AG09309 (cell line): ENCODE data around the gene NDFIP2.

ENCODE experiments used
- DNase-seq: peaks from one replicate; pipeline ENCODE4 v3.0.0-alpha.2; 2010; ENCODE audit warnings: low read depth
- H3K4me3 ChIP-seq: 2 replicates; pipeline ENCODE4 v1.5.1; 2011; ENCODE audit warnings: mild to moderate bottlenecking, low read depth, low read length, moderate library complexity; ENCODE audit not compliant: control insufficient read depth
- TF ChIP-seq, protein P1 (sequence below): IDR thresholded peaks from 2 replicates; pipeline ENCODE4 v1.5.1; 2011; ENCODE audit warnings: mild to moderate bottlenecking, low read depth, low read length, inconsistent platforms; ENCODE audit not compliant: insufficient read depth, control insufficient read depth; ENCODE audit errors: missing control alignments

NDFIP2 gene

DNA sequence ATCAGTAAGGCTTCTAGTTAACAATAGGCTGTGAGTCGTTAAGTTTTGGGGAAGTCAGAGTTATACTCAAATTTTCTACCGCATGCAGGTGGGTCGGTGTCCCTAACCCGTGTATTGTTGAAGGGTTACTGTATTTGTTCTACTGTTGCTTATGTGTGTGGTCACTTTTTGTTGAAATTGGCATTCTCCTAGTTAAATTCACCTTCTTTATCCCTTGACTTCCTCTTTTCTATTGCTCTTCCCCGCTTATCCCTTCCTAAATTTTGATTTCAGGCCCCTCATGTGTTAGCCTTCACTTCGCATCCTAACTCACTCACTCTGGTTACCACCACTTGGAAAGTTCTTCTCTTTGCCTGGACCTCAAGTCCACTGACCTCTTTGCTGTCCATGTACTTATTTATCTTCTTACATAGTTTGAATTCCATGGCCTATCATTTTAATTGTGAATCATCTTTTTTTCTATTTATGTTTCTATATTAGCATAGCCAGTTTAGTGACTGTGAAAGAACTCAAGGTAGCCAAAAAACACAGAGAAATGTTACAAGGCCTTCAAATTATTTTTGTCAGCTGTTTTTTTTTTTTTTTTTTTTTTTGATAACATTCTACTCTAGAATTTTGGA is 52.9 kb downstream of the NDFIP2 start:
- DNase-seq, result no peak
- TF ChIP-seq, protein P1, sequence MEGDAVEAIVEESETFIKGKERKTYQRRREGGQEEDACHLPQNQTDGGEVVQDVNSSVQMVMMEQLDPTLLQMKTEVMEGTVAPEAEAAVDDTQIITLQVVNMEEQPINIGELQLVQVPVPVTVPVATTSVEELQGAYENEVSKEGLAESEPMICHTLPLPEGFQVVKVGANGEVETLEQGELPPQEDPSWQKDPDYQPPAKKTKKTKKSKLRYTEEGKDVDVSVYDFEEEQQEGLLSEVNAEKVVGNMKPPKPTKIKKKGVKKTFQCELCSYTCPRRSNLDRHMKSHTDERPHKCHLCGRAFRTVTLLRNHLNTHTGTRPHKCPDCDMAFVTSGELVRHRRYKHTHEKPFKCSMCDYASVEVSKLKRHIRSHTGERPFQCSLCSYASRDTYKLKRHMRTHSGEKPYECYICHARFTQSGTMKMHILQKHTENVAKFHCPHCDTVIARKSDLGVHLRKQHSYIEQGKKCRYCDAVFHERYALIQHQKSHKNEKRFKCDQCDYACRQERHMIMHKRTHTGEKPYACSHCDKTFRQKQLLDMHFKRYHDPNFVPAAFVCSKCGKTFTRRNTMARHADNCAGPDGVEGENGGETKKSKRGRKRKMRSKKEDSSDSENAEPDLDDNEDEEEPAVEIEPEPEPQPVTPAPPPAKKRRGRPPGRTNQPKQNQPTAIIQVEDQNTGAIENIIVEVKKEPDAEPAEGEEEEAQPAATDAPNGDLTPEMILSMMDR, result no peak
- no peak overlapping the region for H3K4me3 ChIP-seq

DNA sequence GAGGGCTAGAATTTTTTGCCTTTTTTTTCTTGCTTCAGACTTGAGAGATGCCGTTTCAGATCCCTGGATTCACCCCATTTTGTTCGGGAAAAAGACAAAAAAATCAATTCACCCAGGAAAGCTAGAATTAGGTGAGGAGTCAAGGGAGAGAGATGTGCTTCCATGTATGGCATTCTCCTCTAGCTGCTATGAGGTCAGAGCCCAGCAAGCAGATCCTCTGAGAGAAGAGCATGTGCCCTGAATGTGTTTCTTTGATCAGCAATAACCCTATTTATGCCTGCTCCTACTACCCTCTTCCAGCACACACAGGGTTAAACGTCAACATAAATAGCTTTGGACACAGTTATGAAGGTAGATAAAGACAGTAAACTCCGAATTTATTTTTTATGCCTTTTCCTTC is 53.6 kb downstream of the NDFIP2 start:
- TF ChIP-seq, protein P1, result no peak
- no peak for DNase-seq
- no peak overlapping the region for H3K4me3 ChIP-seq

DNA sequence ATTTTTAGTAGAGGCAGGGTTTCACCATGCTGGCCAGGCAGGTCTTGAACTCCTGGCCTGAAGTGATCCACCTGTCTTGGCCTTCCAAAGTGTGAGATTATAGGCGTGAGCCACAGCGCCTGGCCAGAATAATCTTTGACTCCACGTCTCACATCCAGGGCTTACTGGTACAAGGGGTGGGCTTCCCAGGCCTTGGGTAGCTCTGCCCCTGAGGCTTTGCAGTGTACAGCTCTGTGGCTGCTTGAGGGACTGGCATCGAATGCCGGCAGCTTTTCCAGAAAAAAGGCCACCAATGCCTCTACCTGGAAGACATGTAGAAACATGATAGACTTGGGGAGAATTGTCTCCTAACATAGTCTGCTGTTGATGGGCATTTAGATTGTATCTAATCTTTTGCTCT is 57.8 kb downstream of the NDFIP2 start:
- TF ChIP-seq, protein P1, result no peak
- no peak for DNase-seq
- H3K4me3 ChIP-seq, result no peak overlapping the region

DNA sequence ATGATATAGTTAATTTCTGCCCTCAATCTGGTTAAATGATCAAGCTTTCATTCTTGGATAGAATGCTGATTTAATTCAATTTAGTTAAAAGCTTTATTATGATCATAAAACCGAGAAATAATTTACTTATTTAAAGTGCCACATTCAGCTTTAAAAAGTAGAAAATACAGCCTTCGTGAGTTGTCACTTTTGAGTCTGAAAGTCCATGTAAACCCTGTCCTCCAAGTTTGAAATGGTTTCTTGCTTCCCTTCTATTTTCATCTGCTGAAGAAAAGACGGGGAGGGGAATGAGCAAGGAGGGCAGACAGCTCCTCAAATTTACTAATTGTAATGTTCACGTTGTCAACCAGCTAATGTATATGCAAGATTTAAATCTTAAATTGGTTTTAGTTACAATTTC is 59.5 kb downstream of the NDFIP2 start:
- H3K4me3 ChIP-seq, result no peak overlapping the region
- TF ChIP-seq, protein P1, result no peak
- no peak for DNase-seq

DNA sequence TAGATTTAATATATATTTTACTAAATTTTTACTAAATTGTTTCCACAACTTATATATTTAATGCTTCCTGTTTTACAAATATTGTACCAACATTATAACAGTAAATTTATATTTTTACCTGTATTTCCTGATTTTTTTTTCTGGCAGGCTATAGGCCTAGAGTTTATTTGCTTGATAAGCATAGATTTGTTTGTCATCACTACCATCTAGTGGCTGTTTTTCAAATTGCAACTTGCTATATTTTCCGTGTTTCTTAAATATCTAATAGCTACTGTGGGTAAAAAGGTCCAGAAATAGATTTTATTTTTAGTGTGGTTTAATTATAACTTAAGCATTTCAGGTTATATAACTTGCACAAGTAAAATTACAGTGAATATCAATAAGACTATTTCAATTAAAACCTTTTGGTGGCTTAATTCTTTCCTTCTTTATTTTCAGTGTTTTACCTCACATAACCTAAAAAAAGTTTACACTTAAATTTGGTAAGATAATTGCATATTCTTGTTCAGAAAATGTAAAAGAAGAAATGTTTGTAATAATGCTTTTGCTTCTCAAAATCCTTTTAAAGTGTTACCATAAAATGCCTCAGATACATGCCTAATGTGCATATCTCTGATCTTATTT is 60.6 kb downstream of the NDFIP2 start:
- peak; percentile 24 for DNase-seq
- TF ChIP-seq, protein P1, result peak; percentile 46
- H3K4me3 ChIP-seq, result no peak overlapping the region

DNA sequence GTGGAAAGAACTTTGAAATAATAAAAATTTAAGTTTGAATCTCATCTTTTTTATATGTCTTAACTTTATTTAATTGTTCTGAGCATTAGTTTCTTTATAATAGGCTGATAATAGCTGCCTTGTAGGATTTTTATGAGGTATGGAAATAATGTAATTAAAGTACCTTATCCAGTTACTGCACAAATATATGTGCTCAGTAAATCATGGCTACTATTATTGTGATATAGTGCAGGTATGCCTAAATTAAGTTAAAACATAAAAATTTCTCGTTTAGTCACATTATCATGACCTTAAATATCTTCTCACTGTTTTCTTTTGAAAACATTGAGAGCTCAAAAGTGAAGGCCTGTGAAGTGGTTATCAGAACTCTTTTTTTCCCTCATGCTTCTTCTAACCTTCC is 62.9 kb downstream of the NDFIP2 start:
- no peak overlapping the region for H3K4me3 ChIP-seq
- DNase-seq, result no peak
- TF ChIP-seq, protein P1, result no peak
